Forelimb muscle (tissue), 1 donor: ENCODE results near the gene EXOC6. TPM values are rescaled to one million over a fixed set of nuclear protein-coding genes. Genes with fewer than 3 reads are reported as not detected.

Experiments used
- DNase-seq: peaks from one replicate; pipeline ENCODE4 v3.0.0-alpha.2; 2013; ENCODE audit warnings: low read depth
- polyA plus RNA-seq: library from polyadenylated mRNA; unstranded; fragments of 120-200 nt; gene quantifications from one replicate; pipeline ENCODE4 v1.2.1, GENCODE V29; 2013; ENCODE audit not compliant: insufficient read length

The EXOC6 gene, protein sequence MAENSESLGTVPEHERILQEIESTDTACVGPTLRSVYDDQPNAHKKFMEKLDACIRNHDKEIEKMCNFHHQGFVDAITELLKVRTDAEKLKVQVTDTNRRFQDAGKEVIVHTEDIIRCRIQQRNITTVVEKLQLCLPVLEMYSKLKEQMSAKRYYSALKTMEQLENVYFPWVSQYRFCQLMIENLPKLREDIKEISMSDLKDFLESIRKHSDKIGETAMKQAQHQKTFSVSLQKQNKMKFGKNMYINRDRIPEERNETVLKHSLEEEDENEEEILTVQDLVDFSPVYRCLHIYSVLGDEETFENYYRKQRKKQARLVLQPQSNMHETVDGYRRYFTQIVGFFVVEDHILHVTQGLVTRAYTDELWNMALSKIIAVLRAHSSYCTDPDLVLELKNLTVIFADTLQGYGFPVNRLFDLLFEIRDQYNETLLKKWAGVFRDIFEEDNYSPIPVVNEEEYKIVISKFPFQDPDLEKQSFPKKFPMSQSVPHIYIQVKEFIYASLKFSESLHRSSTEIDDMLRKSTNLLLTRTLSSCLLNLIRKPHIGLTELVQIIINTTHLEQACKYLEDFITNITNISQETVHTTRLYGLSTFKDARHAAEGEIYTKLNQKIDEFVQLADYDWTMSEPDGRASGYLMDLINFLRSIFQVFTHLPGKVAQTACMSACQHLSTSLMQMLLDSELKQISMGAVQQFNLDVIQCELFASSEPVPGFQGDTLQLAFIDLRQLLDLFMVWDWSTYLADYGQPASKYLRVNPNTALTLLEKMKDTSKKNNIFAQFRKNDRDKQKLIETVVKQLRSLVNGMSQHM
- 35.4 TPM for polyA plus RNA-seq

DNA sequence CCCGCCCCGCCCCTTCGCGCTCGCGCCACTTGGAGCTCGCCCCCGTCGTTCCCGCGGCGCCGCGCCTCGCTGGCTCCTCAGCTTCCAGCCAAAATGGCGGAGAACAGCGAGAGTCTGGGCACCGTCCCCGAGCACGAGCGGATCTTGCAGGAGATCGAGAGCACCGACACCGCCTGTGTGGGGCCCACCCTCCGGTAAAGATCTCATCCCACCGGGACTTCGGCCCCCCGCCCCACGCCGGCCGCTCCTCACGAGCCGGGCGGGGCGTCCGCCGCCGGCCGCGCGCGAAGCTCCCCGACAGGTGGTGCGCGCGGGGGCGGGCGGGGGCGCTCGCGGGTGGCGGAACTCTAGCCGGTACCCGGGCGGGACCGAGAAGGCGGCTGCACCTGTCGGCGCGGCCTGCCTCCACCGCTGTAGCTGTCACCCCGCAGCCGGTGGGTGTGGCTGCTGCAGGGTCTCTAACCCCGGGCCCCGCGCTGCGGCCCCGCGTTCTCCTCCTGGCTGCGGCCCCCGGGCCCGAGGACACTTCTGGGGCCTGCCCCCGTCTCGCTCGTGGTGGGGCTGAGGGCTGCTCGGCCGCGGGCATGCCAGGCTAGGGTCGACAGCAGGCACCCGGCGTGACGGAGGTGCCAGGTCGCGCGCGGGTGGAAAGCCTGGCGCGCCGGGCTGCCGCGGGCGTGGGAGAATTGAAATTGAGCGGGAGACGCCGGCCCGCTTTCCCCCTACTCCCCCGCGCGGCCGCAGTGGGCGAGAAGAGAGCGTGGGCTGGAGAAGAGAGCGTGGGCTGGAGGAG lies at the start of gene EXOC6:
Gene EXOC6, plus strand, starts transcription at position 80 of the 793 bp plus-strand sequence. Its CDS starts 14 bp downstream, at position 94.
- peak; percentile 39 for DNase-seq

DNA sequence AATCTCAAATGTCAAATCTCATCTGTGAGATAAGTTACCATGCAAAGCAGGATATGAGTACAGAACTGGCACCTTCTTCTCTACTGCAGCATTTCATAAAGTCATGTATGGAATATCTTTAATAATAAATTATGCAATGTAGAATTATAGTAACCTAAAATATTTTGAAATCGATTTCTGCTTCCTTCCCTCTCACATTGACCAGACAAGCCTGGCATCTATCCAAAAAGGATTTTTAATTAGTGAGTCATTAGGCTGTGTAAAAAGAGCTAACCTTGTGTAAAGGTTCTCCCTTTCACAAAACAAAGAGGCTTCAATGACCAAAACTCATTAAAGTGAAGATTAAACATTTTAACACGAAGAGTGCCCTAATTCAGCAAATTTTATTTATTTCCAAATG lies 48.8 kb upstream of the EXOC6 start:
- DNase-seq = no peak

DNA sequence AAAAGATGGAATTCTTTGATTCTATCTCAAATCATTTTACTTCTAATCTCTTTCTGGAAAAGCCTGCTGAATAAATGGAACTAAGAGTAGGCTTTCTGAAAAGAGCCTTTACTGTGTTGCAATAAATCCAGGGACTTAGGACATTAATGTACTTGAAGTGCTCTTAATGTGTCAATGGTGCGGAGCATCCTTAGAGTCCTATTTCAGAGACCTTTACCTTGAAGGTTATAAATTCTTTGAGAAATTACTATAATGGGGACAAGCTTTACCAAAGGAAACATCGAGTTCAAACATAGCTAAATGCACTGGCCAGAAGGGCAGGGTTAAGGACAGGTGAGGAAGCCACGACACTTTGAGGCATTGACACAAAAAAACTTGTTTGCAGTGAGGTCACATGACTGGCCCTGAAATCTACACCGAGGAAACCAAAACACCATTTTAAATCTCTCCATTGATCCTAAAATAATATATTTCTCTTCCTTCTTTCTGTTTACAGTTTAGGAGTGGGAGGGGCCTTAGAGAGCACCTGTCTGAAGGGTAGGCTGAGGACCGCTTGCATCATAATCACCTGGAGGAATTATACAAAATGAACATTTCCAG lies 48.1 kb upstream of the EXOC6 start:
- no peak for DNase-seq

DNA sequence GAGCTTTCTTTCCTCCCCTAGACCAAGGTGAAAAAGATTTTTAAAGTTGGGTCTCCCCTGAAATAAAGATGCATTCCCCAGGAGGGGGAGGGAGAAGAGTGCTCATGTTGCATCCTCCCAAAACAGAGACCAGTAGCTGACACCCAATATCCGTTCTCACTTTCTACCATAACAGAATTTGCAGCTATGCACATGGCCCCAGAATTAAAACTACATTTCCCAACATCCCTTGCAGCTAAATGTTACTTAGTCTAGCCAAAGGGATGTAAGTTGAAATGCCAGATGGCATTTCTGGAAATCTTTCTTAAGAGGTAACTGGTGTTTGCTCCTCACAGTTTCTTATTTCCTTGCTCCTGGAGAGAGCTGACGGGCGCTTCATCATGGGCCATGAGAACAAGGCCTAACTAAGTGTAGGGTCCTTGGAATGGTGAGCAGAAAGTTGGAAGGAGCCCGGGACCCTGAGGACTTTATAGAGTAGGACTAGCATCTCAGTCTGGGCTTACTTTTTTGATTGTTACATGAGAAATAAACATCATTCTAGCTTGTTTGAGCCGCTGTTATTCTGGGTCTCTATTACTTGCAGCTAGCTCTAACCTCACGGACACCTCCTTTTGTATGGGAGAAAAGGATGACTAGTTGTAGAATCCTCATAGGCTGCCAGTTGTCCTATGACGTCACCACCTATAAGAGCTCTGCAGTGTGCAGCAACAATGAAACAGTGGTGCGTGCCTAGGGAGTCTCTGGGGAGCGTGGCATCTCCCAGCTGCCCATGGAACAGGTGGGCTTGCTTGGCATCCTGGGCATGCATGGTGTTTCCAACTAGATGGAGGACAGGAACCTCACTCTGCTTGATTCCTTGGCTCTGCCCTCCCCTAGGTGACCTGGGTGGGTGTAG lies 46.1 kb upstream of the EXOC6 start:
- DNase-seq = no peak

DNA sequence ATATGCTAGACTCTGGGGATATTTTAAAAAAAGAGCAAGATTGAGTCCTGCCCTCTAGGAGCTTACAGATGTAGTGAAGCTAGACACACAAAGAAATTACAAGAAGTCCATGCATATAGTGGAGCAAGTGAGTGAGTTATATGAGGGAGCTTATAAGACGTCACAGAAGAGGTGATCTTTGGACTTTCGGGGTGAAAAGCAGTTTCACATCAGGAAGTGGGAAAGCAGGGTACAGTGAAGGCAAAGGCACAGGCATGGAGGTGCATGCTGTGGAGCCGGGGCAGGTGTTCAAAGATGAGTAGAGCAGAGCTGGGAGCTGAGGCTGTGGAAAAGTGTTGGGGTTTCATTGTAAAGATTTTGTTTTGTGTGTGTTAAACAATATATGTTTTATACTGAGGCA lies 38.5 kb upstream of the EXOC6 start:
- DNase-seq = no peak

DNA sequence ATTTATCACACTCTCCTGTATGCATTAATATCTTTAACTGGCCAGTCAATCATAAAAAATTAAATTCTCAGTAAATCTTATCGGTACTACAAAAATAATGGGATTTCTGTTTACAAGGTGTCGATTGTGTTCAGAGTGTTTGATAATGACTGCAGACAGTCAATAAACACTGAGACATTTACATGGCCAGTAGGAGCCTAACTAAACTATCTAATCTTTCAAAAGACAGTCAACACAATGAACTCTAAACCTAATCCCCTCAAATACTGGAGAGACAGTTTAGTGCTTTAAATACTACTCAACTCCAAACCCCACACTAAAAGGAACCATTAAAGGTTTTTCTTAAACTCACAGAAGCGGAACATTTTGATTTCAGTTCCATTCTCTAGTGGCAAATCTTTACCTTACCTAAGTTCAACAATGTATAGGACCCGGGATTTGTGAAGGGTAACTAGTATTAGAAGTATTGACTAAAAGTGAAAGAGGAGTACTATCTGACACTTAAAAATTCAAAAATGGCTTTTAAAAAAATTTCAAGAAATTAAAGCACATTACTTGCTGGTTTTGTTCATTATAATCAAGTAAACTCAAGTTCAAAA lies 37.3 kb upstream of the EXOC6 start:
- DNase-seq = no peak

DNA sequence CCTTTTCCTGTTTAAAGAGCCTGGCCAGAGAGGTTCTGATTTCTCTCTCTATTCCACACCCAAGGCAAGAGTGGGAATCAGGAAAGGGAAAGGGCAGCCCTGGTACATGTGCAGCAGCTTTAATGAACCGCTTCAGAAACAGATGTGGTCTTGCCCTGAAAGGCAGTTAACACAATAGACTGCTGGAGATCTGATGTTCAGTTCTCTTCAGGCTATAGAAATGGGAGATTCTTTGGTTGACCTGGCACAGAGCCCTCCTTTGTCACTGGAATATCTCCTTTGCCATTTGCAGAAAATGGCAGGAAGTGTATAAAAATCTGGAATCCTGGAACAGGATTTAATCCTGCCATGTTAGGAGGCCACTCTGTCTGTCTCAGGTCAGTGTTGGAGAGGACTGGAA lies 36.3 kb upstream of the EXOC6 start:
- no peak for DNase-seq

DNA sequence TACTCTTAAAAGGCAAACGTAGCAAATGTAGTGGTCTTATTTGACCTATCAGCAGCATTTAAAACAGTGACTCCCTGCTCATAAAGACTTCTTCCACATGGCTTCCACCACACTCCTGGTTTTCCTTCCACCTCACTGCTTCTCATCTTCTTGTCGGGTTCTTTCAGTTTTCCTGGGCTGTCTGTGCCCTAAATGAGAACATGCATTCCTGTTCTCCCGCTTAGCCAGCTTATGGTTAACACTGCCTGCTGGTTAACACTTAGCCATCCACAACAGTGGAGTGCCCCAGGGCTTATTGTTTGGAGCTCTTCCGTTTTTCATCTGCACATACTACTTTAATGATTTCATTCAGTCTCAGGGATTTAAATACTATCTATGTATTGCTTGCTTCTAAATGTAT lies 34.3 kb upstream of the EXOC6 start:
- no peak for DNase-seq

DNA sequence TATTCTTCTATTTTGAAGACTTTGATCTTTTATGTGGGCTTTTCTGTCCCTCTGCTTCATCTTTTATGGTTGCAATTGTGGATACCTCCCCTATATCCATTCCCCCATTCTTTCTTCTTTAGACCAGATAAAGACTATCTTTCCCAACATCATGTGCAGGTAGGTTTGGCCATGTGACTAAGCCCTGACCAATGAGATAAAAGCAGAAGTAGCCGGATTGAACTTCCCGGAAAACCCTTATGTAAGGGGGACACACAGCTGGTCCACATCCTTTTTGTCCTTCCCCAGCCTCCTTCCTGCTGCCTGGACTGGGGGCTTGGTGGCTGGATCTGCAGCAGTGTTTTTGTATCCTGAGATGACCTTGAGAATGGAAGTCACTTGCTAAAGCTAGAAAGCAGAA lies 33.5 kb upstream of the EXOC6 start:
- DNase-seq = no peak

DNA sequence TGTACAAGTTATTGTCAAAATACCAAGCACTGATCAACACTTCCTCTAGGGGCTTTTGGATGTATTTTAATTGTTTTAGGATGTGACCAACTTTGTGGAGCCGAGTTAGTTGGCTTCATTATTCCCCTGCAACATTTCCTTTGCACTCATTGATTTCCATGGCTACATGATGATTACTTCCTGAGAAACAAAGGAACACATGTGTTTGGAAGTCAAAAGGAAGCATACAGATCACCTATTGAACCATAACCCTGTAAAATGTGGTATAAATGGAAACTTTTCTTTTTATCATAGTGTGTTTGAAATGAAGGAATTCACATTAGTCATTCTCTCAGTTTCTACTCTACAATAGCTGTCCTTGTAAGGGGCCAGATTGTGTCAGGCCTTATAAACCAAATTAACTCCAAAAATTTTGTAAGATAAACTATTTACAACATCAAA lies 32.2 kb upstream of the EXOC6 start:
- no peak for DNase-seq

DNA sequence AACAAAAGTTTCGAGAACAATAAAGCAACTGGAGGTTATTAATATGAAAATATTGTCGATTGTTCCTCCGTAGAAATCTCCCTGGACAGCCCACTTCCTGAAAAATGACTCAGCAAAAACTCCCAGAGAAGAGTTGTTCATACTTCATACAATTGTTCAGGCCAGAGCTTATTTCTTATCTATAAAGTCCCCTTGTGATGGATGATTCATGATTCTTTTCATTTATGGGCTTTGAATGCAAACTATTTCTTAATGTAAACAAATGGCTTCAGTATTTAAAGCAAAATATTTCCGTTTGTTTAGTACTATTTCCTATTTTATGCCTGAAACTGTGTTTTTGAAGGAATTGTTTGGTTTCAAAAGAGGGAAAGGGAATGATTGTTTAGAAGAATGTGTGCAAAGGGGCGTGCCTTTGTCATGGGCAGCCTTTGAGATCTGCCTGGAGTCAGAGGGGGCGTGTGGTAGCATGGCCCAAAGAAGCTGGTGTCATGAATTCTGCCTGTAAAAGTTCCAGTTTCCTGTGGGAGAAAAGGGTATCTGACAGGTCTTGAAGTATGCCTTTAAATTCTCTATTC lies 26.2 kb upstream of the EXOC6 start:
- DNase-seq = no peak

DNA sequence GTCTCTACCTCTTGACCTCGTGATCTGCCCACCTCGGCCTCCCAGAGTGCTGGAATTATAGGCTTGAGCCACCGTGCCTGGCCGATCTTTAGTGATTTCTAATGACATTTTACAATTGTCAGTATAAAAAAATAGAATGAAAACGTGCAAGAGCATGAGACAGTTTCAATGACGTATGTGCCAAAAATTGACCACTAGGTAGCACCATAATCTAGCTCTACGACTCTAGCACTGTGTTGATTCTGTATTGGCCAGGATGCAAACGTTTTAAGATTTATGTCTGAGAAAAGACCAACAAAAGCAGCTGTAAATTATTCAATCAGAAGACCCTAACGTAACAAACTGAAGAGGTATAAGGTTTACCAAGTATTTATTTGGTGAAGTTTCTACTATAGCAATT lies 25.4 kb upstream of the EXOC6 start:
- DNase-seq = no peak

DNA sequence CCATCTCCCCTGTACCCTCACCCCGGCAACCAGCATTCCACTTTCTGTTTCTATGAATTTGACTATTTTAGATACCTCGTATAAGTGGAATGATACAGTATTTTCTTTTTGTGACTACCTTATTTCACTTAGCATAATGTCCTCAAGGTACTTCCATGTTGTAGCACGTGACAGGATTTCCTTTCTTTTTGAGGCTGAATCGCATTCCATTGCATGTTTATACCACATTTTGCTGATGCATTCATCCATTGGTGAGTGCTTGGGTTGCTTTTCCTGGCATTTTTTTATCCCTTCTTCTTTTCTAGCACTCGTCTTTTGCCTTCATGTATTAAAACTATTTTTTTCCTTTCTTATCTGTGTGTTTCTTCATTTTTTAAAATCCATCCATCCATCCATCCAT lies 22.3 kb upstream of the EXOC6 start:
- DNase-seq = no peak

DNA sequence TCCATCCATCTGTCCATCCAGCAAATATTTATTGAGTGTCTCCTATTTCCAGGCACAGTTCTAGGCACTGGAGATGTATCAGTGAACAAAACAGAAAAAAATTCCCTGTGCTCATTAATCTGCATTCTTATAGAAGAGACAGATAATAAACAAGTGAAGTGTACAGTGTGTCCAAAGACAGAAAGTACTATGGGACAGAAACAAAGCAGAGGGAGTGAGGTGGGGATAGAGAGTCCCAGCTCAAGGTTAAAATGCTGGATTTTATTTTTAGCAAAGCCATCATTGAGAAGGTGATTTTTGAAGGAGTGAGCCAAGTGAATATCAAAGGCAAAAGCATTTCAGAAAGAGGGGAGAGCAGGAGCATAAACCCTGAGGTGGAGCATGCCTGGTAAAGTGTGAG lies 21.8 kb upstream of the EXOC6 start:
- no peak for DNase-seq

DNA sequence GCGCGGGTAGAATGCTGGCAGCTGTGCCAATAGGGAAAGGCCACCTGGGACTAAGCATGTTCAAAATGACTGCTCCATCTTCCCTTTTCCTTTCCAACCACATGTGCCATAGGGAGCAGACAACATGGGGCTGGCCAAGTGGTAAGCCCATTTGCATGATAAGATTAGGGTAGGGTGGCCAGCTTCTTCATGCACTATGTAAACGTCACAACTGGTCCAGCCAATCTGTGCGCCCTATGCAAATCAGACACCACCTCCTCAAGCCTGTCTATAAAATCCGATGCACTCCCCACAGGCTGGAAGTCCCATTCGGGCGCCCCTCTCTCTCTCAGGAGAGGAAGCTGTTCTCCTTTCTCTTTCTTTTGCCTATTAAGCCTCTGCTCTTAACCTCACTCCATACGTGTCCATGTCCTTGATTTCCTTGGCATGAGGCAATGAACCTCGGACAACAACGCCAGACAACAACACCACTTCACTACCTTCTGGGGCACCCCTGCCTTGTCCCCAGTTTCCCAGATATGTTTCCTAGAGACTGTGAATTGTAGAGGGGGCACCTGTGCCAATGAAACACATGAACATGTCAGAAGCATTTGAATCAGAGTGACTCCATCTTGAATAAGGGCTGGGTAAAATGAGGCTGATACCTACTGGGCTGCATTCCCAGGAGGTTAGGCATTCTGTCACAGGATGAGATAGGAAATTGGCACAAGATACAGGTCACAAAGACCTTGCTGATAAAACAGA lies 19.1 kb upstream of the EXOC6 start:
- no peak for DNase-seq

DNA sequence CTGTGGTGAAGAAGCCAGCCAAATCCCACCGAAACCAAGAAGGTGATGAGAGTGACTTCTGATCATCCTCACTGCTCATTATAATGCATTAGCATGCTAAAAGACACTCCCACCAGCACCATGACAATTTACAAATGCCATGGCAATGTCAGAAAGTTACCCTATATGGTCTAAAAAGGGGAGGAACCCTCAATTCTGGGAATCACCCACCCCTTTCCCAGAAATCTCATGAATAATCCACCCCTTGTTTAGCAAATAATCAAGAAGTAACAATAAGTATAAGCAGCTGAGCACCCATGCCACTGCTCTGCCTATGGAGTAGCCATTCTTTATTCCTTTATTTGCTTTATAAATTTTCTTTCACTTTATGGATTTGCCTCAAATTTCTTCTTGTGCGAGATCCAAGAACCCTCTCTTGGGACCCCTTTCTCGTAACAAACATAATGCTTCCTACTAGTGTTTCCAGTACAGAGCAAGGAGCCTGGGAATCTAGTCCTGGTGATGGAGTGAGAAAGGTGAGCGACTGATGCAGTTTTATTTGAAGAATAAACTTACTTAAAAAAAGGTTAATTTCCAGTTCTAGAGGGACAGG lies 18.4 kb upstream of the EXOC6 start:
- DNase-seq = no peak

DNA sequence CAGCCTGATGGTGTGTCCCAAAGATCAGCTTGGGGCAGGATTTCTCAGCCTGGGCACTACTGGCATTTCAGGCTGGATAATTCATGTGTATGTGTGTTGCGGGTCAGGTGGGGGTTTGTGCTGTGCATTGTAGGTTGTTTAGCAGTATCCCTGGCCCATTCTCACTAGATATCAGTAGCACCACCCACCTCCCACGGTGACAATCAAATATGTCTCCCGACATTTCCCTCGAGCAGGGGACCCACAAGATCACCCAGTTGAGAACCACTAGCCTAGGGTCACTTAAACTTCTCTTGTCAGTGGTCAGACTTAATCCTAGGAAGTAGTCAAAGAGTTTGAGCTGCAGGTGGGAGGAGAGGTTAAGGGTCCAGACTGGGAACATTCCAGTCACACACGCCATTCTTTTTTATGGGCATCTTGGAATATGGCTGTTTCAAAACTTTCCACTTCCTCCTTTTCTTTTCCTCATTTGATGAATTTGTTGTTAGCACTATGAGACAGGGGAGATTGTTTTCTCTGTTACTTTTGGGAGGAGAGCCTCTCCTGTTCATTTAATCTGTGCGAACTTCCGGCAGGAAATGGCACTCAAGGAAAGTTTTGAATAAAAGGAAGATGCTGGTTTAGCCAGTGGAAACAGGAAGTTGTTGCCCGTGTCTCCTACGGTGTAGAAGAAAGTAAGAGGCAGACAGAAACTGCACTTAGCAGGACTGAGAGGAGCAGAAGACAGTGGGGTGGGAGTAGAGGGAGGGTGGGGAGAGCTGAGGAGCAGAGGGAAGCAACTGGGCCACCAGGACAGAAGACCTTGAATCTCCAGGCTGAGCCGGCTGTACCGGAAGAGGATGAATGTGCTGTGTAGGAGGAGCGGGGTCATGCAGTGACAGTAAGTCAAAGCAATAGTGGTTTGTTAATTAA lies 17.6 kb upstream of the EXOC6 start:
- DNase-seq = no peak

DNA sequence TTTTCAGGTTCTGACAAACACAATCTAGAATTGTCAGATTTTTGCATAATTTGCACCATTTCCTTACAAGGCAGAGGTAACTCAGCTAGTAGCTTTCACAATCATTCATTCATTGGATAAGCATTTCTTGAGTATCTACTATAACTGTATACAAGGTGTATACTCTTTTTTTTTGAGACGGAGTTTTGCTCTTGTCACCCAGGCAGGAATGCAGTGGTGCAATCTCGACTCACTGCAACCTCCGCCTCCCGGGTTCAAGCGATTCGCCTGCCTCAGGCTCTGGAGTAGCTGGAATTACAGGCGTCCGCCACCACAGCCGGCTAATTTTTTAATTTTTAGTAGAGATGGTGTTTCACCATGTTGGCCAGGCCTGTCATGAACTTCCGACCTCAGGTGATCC lies 16.2 kb upstream of the EXOC6 start:
- DNase-seq = no peak
